Subcutaneous preadipocyte (primary cell): ENCODE data around the gene GCHFR. TPM values are rescaled to one million over a fixed set of nuclear protein-coding genes. Genes with fewer than 3 reads are reported as not detected.

Experiments
- small RNA-seq: library from RNA; depleted of rRNA; stranded (forward); fragments of <200 nt; gene quantifications from one replicate; pipeline ENCODE3, GENCODE V24; 2012
- total RNA-seq: library from RNA; depleted of rRNA; stranded (reverse); fragments of >200 nt; gene quantifications from 2 replicates; pipeline ENCODE4 v1.2.3, GENCODE V29; 2012

Gene GCHFR
- total RNA-seq, result 0.37 and 0.78 TPM in 2 replicates

GRCh38 chr15:40763801-40764628, at the start of gene GCHFR:
Gene GCHFR (plus strand): TSS chr15:40764068. CDS start chr15:40764181, 113 bp downstream.

GRCh38 chr15:40754883-40755811, 8.7 kb upstream of the GCHFR start, which contains the start of gene RMDN3:
Gene RMDN3 (minus strand): TSS chr15:40755254. CDS start chr15:40754783, 471 bp downstream.

DNA sequence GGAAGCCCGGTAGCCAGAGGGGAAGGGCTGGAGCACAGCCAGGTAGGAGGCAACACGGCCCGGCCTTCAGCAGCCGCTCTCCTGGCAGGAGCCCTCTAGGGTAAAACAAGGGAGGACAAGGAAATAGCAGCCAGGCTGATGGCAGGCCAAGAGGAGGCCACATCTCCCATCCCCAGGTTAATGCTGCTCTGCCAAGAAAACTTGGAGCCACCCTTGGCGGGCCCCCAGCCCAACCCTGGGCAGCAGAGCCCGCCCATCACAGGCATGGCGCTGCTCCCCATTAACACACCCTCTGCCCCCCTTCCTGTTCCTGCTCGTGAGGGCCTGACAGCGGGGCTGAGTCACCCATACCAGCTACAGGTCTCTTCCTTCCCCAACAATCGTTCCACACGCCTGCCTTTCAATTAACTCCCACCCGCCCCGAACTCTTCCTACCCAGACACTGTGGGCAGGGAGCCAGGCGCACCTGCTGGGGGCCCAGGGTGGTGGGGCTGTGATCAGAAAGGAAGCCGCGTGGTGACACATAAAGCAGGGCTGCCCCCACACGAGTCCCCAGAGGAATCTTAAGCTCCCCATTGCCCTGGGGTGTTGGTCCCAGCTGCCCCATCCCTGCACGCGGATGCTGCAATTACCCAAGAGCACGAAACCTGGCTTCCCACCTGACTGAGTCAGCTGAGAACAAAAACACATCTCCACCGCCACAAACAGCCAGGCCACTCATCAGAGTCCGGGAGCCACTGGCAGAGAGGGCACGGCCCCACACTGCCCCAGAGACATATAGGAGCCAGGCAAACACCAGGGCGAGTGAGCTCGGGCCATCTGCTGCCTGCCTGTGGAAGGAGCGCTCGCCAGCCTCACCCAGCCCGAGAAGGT, 5.6 kb downstream of the GCHFR start, which contains the start of gene C15orf62:
Gene C15orf62, plus strand, starts transcription at position 707 of the 873 bp plus-strand sequence. CDS start 516 bp downstream, outside the sequence.

DNA sequence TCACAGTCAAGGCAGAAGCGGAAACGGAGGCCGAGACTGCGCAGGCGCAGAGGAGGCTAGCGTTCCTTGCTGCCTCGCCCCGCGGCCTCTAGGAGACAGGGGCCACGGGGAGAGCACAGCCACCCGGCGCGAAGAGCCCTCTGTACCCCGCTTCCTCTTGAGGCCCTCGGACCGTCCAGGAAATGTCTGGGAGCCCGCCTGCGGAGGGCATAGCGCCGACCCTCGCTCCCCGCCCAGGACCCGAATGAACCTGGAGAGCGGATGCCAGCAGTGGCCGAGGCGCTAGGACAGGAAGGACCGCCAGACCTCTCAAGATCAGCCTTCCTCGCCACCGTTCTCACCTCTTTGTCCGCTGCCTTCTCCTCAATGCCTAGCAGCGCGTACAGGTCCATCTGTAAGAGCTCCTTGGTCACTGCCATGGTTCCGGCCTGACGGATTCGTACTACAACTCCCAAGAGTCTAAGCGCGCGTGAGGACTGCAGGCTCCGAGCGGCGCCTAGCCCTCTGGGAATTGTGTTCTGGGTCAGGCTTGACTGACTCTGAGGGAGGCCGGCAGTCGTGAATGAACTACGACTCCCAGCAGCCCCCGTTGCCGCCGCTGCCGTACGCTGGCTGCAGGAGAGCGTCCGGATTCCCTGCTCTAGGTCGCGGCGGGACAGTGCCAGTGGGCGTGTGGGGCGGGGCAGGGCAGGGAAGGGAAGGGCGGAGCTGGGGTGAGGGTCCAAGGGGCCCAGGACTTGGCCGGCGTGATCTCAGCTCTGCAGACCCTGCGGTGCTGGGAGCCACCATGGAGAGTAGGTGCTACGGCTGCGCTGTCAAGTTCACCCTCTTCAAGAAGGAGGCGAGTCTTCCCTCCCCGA, 43.4 kb downstream of the GCHFR start, which contains the start of the genes DNAJC17 and ZFYVE19:
Gene DNAJC17, minus strand, starts transcription at position 446 of the 860 bp plus-strand sequence. Its CDS starts 27 bp downstream, at position 419.
Gene ZFYVE19, plus strand, starts transcription at position 62 of the 860 bp plus-strand sequence. Its CDS starts 501 bp downstream, at position 563.

Small RNA genes within 50 kb of the gene (small RNA-seq; reads per million reads assigned to genes)
- not detected for gene SUMO2P15

Other genes with a start within 250 kb of the GCHFR start
- 15.2 and 39.3 TPM in 2 replicates for gene CCDC32, start 199.0 kb upstream of the GCHFR start, total RNA-seq
- 11.8 and 12.3 TPM in 2 replicates for gene RPUSD2, start 194.8 kb upstream of the GCHFR start, total RNA-seq
- gene KNL1, start 169.8 kb upstream of the GCHFR start, total RNA-seq, result 20.6 and 40.9 TPM in 2 replicates
- 4.0 and 4.5 TPM in 2 replicates for gene RAD51, start 68.9 kb upstream of the GCHFR start, total RNA-seq
- gene RMDN3, start 8.8 kb upstream of the GCHFR start, total RNA-seq, result 11.5 and 13.2 TPM in 2 replicates
- gene C15orf62, start 5.9 kb downstream of the GCHFR start, total RNA-seq, result not detected in 2 replicates
- 13.9 and 16.9 TPM in 2 replicates for gene ZFYVE19, start 43.0 kb downstream of the GCHFR start, total RNA-seq
- gene DNAJC17, start 43.4 kb downstream of the GCHFR start, total RNA-seq, result 20.5 and 29.0 TPM in 2 replicates
- gene PPP1R14D, start 64.6 kb downstream of the GCHFR start, total RNA-seq, result not detected in 2 replicates
- under 0.01 TPM in 1 of 2 replicates, not detected in the other for gene SPINT1, start 80.0 kb downstream of the GCHFR start, total RNA-seq
- gene RHOV, start 110.2 kb downstream of the GCHFR start, total RNA-seq, result not detected in 2 replicates
- 38.9 and 42.8 TPM in 2 replicates for gene VPS18, start 130.4 kb downstream of the GCHFR start, total RNA-seq
- gene DLL4, start 165.3 kb downstream of the GCHFR start, total RNA-seq, result not detected in 2 replicates
- 1.8 TPM in 2 replicates for gene CHAC1, start 189.4 kb downstream of the GCHFR start, total RNA-seq